ENCODE results near the gene RNF175.

RNF175 gene

DNA sequence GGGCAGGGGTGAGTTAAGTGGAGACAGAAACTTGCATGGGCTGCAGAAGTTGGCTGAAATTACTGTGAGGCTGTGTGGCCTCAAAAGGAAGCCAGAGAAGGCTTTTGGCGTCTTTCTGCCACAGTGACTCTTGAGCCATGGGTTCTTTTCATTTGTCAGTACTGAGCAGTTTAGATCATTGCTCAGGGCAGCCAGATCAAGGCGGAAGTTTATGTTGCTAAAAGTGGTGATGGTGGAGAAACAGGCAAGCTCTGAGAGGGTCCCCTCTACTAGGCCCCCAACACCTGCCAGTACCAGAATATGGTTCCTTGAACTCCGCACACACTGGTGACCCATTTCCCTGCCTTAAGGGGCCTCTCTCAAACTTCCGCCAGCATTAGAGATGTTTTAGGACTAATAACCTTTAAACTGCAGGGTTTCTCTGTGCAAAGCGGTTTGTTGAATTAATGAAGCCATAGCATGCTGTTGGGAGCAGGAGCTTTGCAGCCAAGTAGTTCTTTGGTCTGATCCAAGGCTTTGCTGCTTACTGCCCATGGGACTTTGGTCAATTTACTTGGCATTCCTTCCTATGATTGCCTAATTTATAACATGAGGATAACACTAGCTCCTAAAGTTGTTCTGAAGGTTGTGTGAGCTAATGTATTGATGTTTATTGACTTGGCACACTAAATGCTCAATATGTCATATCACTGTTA, 34.5 kb downstream of the RNF175 start:
- TF ChIP-seq, protein P1, sequence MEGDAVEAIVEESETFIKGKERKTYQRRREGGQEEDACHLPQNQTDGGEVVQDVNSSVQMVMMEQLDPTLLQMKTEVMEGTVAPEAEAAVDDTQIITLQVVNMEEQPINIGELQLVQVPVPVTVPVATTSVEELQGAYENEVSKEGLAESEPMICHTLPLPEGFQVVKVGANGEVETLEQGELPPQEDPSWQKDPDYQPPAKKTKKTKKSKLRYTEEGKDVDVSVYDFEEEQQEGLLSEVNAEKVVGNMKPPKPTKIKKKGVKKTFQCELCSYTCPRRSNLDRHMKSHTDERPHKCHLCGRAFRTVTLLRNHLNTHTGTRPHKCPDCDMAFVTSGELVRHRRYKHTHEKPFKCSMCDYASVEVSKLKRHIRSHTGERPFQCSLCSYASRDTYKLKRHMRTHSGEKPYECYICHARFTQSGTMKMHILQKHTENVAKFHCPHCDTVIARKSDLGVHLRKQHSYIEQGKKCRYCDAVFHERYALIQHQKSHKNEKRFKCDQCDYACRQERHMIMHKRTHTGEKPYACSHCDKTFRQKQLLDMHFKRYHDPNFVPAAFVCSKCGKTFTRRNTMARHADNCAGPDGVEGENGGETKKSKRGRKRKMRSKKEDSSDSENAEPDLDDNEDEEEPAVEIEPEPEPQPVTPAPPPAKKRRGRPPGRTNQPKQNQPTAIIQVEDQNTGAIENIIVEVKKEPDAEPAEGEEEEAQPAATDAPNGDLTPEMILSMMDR (IDR thresholded peaks at IDR 0.05; ENCODE audit: insufficient read depth, low read length, poor library complexity, severe bottlenecking) = no peak
- no peak for TF ChIP-seq EZH2phosphoT487 (conservative IDR thresholded peaks at IDR 0.05; ENCODE audit: low read length)
- no peaks in the 10 kb centered on the region for H4K20me1 ChIP-seq (ENCODE audit: low read depth, low read length)
- H3K27ac ChIP-seq (ENCODE audit: low read depth, low read length) = no peak overlapping the region
- H3K4me3 ChIP-seq (ENCODE audit: insufficient read depth, low read length, poor library complexity, severe bottlenecking) = no peak overlapping the region
- no peaks in the 10 kb centered on the region for H3K36me3 ChIP-seq (ENCODE audit: low read length)
- no peak overlapping the region for H3K9ac ChIP-seq (ENCODE audit: low read length)
- H3K79me2 ChIP-seq (ENCODE audit: insufficient read depth, low read length) = no peaks in the 10 kb centered on the region
- no peak overlapping the region for H3K4me2 ChIP-seq (ENCODE audit: low read depth, low read length, poor library complexity, severe bottlenecking)
- no peaks in the 10 kb centered on the region for H3K27me3 ChIP-seq (ENCODE audit: low read length)
- H3K9me2 ChIP-seq (replicated peaks; ENCODE audit: insufficient read depth, low read length) = no peaks in the 10 kb centered on the region
- no peak overlapping the region for H2AFZ ChIP-seq (ENCODE audit: low read depth, low read length, severe bottlenecking)
- H3K9me3 ChIP-seq (ENCODE audit: insufficient read depth, low read length) = no peaks in the 10 kb centered on the region
- no peaks in the 10 kb centered on the region for H3F3A ChIP-seq (ENCODE audit: insufficient read depth)

DNA sequence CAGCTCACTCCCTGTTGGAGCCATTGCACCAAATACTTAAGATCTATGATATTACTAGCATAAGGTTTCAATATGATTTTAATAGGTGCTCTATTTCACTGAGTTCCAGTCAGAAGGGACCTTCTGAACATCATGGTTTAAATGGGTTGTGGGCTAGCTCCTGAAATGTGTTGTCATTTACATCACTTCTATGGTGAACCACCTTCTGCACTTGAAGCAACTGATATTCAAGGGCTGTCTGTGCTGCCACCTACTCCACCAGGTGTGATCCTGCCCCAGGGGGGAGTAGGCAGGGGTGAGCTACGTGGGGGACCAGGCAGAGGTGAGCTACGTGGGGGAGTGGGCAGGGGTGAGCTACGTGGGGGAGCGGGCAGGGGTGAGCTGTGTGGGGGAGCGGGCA, 35.2 kb downstream of the RNF175 start:
- H3K9ac ChIP-seq (ENCODE audit: low read length) = no peak overlapping the region
- no peaks in the 10 kb centered on the region for H3F3A ChIP-seq (ENCODE audit: insufficient read depth)
- no peaks in the 10 kb centered on the region for H3K79me2 ChIP-seq (ENCODE audit: insufficient read depth, low read length)
- H4K20me1 ChIP-seq (ENCODE audit: low read depth, low read length) = no peaks in the 10 kb centered on the region
- H3K36me3 ChIP-seq (ENCODE audit: low read length) = no peaks in the 10 kb centered on the region
- H3K9me3 ChIP-seq (ENCODE audit: insufficient read depth, low read length) = no peaks in the 10 kb centered on the region
- no peak overlapping the region for H3K27ac ChIP-seq (ENCODE audit: low read depth, low read length)
- no peak overlapping the region for H2AFZ ChIP-seq (ENCODE audit: low read depth, low read length, severe bottlenecking)
- no peaks in the 10 kb centered on the region for H3K9me2 ChIP-seq (replicated peaks; ENCODE audit: insufficient read depth, low read length)
- no peak overlapping the region for H3K4me3 ChIP-seq (ENCODE audit: insufficient read depth, low read length, poor library complexity, severe bottlenecking)
- H3K4me2 ChIP-seq (ENCODE audit: low read depth, low read length, poor library complexity, severe bottlenecking) = no peak overlapping the region
- no peaks in the 10 kb centered on the region for H3K27me3 ChIP-seq (ENCODE audit: low read length)
- TF ChIP-seq, protein P1 (IDR thresholded peaks at IDR 0.05; ENCODE audit: insufficient read depth, low read length, poor library complexity, severe bottlenecking) = no peak

DNA sequence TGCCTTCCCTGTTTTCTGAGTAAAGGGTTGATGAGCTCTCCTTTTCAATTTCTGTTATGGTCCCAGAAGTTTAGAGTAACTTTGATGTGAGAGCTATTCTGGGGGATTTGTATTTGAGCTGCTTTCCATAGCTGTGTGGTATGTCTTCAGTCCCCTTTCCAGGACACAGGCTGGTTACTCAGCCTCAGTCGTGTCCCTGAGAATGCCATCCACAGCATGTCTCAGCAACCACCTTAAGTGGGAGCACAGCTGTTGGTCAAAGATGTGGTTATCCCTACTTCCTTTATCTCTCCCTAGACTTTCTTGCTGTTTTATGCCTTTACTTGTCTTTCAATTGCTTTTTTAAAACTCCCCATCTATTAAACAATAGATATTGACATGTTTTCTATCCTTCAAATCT, 37.8 kb downstream of the RNF175 start:
- Histone ChIP-seq H3K9me3 (ENCODE audit: insufficient read depth, low read length) (no peaks in the 10 kb centered on the region), H3K27me3 (ENCODE audit: low read length) (no peaks in the 10 kb centered on the region), H3K79me2 (ENCODE audit: insufficient read depth, low read length) (no peaks in the 10 kb centered on the region), H4K20me1 (ENCODE audit: low read depth, low read length) (no peaks in the 10 kb centered on the region), H3K4me2 (ENCODE audit: low read depth, low read length, poor library complexity, severe bottlenecking) (no peak overlapping the region), H2AFZ (ENCODE audit: low read depth, low read length, severe bottlenecking) (no peak overlapping the region), H3K9ac (ENCODE audit: low read length) (no peak overlapping the region), H3F3A (ENCODE audit: insufficient read depth) (no peaks in the 10 kb centered on the region), H3K36me3 (ENCODE audit: low read length) (no peaks in the 10 kb centered on the region), H3K27ac (ENCODE audit: low read depth, low read length) (no peak overlapping the region), H3K9me2 (replicated peaks; ENCODE audit: insufficient read depth, low read length) (no peaks in the 10 kb centered on the region), H3K4me3 (ENCODE audit: insufficient read depth, low read length, poor library complexity, severe bottlenecking) (no peak overlapping the region)
- TF ChIP-seq EZH2phosphoT487 (conservative IDR thresholded peaks at IDR 0.05; ENCODE audit: low read length) = no peak
- TF ChIP-seq, protein P1 (IDR thresholded peaks at IDR 0.05; ENCODE audit: insufficient read depth, low read length, poor library complexity, severe bottlenecking) = no peak

Data from SU-DHL-6 (cell line).